HG02938 (cell line): Measurements from ENCODE around the gene PRKCE.
A peak's percentile ranks its signal among the peaks of the same experiment; 100 is the strongest.

ENCODE experiments used
- ATAC-seq: cut with Tn5 transposase; IDR thresholded peaks from one replicate; pipeline ENCODE4 v1.9.1; 2021; ENCODE audit warnings: mild to moderate bottlenecking, moderate library complexity; ENCODE audit not compliant: unreplicated experiment

PRKCE gene

DNA sequence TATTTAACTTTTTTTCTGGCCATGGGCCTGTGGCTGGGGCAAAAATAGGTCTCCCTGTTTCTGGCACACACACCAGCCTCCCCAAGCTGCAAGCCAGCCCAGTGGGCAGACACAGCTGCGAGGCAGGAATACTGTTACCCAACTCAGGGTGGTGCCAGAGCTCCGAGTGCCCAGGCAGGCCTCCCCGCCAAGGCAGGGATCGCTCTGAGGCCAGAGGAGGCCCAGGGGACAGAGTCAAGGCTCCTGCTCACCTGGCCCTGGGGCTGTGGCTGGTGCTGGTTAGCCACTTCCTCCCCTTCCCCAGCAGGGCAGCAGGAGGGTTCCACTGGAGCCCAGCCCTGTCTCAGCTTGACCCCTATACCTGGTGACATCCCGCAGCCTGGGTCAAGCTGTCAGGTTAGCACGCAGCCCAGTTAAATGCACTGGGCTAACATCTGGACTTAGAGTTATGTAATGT lies 578.7 kb downstream of the PRKCE start:
- ATAC-seq = peak; percentile 30

DNA sequence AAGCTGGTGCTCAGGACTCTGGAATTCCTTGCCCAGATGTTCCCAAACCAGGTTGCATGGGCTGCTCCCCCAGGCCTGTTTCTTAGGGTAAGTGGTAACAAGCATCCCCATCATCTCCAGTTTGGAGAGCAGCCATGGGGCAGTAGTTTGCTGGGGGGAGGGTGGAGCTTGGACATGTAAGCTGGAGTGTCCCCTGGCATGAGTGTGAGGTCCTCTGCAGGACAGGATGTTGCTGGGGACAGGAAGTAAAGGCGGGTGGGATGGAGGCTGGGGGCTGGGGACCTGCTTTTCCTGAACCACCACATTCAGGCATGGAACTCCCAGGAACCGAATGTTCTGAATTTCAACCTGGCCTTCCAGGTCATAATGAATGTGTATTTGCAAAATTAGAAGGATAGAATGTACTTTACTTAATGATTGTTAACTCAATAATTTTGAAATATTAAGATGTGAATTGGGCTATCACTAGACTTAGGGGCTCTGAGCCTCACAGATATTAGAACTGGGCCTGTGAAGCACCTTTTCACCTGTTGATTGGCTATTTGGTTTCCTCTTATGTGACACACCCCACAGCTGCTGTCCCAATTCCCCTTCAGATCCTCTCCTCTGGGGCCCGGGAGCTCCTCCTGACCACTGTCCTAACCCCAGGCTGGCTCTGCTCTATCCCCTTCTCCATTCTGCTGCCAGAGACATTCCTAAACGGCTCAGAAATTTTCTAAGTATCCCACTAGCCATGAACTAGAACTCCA lies 579.4 kb downstream of the PRKCE start:
- ATAC-seq = no peak

DNA sequence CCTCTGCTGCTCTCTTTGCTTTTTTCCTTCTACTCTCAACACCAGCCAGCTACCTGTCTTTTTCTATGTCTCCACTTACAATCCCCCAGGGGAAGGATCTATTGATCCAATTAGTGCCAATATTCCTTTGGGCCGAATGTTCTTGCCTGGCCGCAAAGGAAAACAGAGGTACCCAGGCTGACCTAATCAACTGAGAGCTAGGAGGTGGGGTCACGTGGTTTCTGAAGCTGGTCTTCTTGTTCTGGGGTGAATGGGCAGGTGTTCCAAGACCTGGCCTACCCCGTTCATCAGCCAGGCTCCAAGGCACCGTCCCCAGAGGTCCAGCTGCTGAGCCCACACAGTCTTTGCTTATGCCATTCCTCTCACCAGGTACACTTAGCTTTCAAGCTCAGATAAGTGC lies 580.2 kb downstream of the PRKCE start:
- no peak for ATAC-seq

DNA sequence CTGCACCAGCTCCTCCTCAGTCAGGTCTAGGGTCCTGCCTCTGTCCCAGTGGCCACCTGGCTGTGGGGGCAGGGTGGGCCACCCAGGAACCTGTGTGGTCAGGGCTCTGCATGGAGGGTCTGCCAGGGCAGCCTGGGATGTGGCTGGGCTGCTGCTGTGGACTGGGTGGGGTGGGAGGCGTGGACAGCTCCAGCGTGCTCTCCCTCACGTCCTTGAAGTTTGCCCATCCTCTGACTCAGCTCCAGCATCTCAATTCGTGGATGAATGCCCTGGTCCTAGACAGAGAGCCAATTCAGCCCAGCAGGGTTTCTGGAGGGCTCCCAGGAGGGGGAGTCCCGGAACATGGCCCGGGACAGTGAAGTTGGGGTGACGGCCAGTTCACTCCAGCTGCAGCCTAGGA lies 581.4 kb downstream of the PRKCE start:
- no peak for ATAC-seq

DNA sequence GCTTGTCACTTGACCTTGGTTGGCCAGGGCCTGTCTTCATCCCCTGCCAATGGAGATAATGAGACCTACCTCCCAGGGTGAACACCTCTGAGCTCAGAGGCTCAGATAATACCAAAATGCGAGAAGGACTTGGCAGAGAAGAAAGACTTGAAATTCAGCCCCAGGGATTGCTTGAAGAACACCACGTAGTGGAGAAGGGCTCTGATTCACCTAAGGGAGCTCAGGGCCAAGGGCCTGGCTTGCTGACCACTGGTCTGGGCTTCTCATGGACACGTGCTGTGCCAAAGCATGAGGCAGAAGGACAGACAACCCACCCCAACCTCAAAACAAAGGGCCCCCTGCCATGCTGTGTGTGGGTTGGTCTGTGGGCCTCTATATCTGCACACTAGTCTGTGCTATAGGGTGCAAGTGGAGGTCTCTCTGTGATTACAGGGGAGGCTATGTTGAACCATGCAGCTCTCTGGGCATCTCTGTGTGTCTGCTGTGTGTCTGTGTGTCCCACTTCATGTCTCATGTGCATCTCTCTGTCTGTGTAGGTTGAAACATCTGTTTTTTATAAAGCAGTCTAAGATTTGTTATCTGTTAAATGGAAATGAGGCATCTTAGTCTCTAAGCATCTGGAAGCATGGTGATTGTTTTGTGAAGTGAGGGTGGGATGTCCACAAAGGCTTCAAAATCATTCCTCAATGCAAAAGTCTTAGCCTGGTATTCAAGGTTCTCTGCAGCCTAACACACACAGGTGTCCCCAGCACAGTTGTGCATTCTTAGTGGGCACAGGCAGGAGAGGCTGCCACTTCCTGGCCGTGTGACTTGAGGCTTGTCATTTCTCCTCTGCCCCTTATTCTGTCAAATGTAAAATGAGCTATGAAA lies 584.8 kb downstream of the PRKCE start:
- no peak for ATAC-seq

DNA sequence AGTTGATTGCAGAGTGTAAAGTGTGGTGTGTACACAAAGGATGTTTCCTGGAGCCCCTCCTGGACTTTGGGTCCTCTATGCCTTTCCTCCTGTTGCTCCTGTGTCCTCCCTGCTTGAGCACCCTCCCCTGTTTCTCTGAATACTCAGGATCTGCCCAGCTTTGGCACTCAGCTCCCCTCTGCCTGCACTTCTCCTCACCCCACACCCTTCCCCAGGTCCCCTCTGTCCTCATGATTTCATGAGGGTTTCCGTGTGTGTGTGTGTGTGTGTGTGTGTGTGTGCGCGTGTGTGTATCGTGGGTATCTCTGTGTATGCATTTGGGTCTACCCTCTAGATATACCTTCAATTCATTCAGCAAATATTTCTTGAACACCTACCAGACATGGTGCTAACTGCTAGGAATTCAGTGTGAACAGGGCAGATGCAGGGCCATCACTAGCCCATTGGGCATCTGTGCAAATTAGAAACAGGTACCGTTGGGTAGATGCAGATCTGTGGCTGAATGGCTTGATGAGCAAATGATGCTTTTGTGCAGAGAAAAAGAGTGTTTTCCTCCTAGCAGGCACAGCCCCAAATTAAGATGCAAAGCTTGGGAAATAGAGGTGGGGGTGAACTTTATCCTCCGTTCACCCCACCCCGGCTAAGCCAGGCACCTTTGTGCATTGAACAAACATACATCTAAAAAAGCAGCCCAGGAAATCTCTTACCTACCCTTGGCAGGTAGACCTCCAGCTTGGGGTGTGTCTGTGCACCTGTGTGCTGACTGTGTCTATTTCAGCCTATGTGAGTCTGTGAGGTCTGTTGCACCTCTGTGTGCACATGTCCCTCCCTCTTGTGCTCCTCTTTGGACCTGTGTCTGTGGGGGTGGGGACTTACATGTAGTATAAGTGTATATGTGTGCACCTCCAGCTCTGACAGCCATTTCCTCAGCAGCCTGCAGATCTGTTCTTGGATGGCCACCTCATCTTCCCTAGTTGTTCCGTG lies 585.7 kb downstream of the PRKCE start:
- ATAC-seq = no peak
